Fibroblast of lung (primary cell): ENCODE results near the gene FAM193A. TPM values are rescaled to one million over a fixed set of nuclear protein-coding genes. Genes with fewer than 3 reads are reported as not detected.
"Not testable (repeated sequence)": the region's sequence is repeated elsewhere in the genome, so short reads cannot be mapped to it uniquely, and the experiment has no call there.

Experiments
- DNase-seq, 2 donors: peaks; one replicate each; pipeline versions ENCODE4 v3.0.0 to v3.0.0-alpha.2; 2010; ENCODE audit warnings: low read depth in 2 of 2
- H2AFZ ChIP-seq: 2 replicates; pipeline ENCODE4 v1.5.1; 2012; ENCODE audit warnings: low read length, control low read depth, inconsistent platforms
- H3K27ac ChIP-seq: 2 replicates; pipeline ENCODE4 v1.5.1; 2011; ENCODE audit warnings: low read length, control low read depth; ENCODE audit not compliant: insufficient read depth
- H3K27me3 ChIP-seq: 2 replicates; pipeline ENCODE4 v1.5.1; 2011; ENCODE audit warnings: mild to moderate bottlenecking, low read length; ENCODE audit not compliant: control insufficient read depth, insufficient read depth
- H3K36me3 ChIP-seq: 2 replicates; pipeline ENCODE4 v1.5.1; 2011; ENCODE audit warnings: low read length; ENCODE audit not compliant: control insufficient read depth, insufficient read depth
- H3K4me1 ChIP-seq: 2 replicates; pipeline ENCODE4 v1.5.1; 2011; ENCODE audit warnings: low read length; ENCODE audit not compliant: control insufficient read depth, insufficient read depth; ENCODE audit errors: extremely low read depth
- H3K4me2 ChIP-seq: 2 replicates; pipeline ENCODE4 v1.5.1; 2011; ENCODE audit warnings: low read length, control low read depth; ENCODE audit not compliant: insufficient read depth; ENCODE audit errors: extremely low read depth
- H3K4me3 ChIP-seq, 4 experiments: fragments of 200-600 bp in 1 of 4; sonication (generic) in 1 of 4; replicated peaks in 1 of 4; 2 replicates each; pipeline ENCODE4 v1.5.1; 2011 to 2016; ENCODE audit warnings: low read length in 4 of 4, low read depth in 3 of 4, mild to moderate bottlenecking in 3 of 4, control low read depth in 2 of 4, inconsistent platforms in 1 of 4, mixed read lengths in 1 of 4; ENCODE audit not compliant: insufficient read depth in 1 of 4; ENCODE audit errors: control extremely low read depth in 1 of 4
- H3K79me2 ChIP-seq: 2 replicates; pipeline ENCODE4 v1.5.1; 2012; ENCODE audit warnings: mild to moderate bottlenecking, low read length, inconsistent platforms; ENCODE audit not compliant: control insufficient read depth, insufficient read depth
- H3K9ac ChIP-seq: 2 replicates; pipeline ENCODE4 v1.5.1; 2011; ENCODE audit warnings: mild to moderate bottlenecking, low read length, control low read depth; ENCODE audit not compliant: insufficient read depth
- H3K9me3 ChIP-seq: 2 replicates; pipeline ENCODE4 v1.5.1; 2012; ENCODE audit warnings: low read depth, low read length; ENCODE audit not compliant: control insufficient read depth, insufficient read depth
- H4K20me1 ChIP-seq: 2 replicates; pipeline ENCODE4 v1.5.1; 2011; ENCODE audit warnings: low read length; ENCODE audit not compliant: control insufficient read depth, insufficient read depth; ENCODE audit errors: extremely low read depth
- EZH2 ChIP-seq: IDR thresholded peaks from 2 replicates; pipeline ENCODE4 v1.5.1; 2012; ENCODE audit warnings: low read length, control low read depth, mild to moderate bottlenecking; ENCODE audit errors: missing control alignments
- polyA plus RNA-seq, 2 donors: library from polyadenylated mRNA; depleted of rRNA in 1 of 2; stranded (reverse) in 1 of 2; unstranded in 1 of 2; fragments of >200 nt; gene quantifications; 2 replicates each; pipeline ENCODE4 v1.2.1, GENCODE V29; 2011 to 2012; ENCODE audit warnings: missing spikeins in 1 of 2
- total RNA-seq: library from RNA; depleted of rRNA; stranded (reverse); fragments of >200 nt; gene quantifications from 2 replicates; pipeline ENCODE4 v1.2.1, GENCODE V29; 2014
- TF ChIP-seq, protein P1 (sequence below), 2 donors: IDR thresholded peaks in 1 of 2; conservative IDR thresholded peaks in 1 of 2; 1 replicate in 1 of 2; 2 replicates in 1 of 2; pipeline ENCODE4 v1.5.1; 2011 to 2012; ENCODE audit warnings: low read length in 2 of 2, control low read depth in 1 of 2, inconsistent platforms in 1 of 2, low read depth in 1 of 2, mild to moderate bottlenecking in 1 of 2

FAM193A gene
- total and polyA plus RNA-seq, 2 donors (not counting 1 experiment from before 2014, with no cell fraction given): 5.6 to 10.9 TPM

DNA sequence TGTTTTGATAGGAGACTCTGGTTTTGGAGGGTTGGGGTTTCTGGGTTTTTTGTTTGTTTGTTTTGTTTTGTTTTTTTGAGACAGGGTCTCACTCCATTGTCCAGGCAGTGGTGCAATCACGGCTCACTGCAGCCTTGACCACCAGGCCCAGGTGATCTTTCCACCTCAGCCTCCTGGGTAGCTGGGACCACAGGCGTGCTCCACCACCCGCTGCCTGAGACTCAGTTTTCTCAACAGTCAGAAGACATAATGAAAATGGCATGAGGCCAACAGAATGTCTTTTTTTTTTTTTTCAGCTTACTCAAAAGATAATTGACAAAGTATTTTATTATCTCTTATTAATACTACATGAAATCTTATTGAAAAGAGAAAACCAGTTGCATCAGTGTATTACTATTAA, 187.3 kb downstream of the FAM193A start:
- H3K4me2 ChIP-seq: no peak overlapping the region
- H3K79me2 ChIP-seq: no peaks in the 10 kb centered on the region
- DNase-seq: no peak
- no peaks in the 10 kb centered on the region for H3K27me3 ChIP-seq
- no peaks in the 10 kb centered on the region for H3K4me1 ChIP-seq
- no peak overlapping the region for H3K27ac ChIP-seq
- no peaks in the 10 kb centered on the region for H3K9me3 ChIP-seq
- TF ChIP-seq EZH2: no peak
- TF ChIP-seq, protein P1, sequence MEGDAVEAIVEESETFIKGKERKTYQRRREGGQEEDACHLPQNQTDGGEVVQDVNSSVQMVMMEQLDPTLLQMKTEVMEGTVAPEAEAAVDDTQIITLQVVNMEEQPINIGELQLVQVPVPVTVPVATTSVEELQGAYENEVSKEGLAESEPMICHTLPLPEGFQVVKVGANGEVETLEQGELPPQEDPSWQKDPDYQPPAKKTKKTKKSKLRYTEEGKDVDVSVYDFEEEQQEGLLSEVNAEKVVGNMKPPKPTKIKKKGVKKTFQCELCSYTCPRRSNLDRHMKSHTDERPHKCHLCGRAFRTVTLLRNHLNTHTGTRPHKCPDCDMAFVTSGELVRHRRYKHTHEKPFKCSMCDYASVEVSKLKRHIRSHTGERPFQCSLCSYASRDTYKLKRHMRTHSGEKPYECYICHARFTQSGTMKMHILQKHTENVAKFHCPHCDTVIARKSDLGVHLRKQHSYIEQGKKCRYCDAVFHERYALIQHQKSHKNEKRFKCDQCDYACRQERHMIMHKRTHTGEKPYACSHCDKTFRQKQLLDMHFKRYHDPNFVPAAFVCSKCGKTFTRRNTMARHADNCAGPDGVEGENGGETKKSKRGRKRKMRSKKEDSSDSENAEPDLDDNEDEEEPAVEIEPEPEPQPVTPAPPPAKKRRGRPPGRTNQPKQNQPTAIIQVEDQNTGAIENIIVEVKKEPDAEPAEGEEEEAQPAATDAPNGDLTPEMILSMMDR (conservative IDR thresholded peaks at IDR 0.05 in 1 of 2, IDR thresholded peaks at IDR 0.05 in 1 of 2; ENCODE audit: low read depth in 1 of 2, low read length in 2 of 2): no peak
- H4K20me1 ChIP-seq: no peaks in the 10 kb centered on the region
- H2AFZ ChIP-seq: no peak overlapping the region
- H3K4me3 ChIP-seq: no peak overlapping the region
- no peak overlapping the region for H3K9ac ChIP-seq
- H3K36me3 ChIP-seq: peaks cover 7% of the 10 kb centered on the region

DNA sequence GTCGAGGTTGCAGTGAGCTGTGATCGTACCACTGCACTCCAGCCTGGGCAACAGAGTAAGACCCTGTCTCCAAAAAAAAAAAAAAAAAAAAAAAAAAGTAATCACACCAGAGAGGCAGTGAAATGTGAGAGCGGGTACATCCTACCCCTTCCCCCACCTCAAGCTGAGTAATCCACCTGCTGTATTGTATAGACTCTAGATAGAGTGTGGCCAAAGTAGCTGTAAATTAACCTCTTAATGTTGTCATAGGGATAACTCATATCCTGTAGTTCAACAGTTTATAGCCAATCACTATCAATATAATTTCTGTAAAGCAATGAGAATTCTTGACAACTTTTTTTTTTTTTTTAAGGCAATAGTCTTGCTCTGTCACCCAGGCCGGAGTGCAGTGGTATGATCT, 188.9 kb downstream of the FAM193A start:
- Histone ChIP-seq H3K9ac (no peak overlapping the region), H3K27ac (no peak overlapping the region), H4K20me1 (no peaks in the 10 kb centered on the region), H3K36me3 (peaks cover 9% of the 10 kb centered on the region), H3K4me2 (no peak overlapping the region), H3K27me3 (no peaks in the 10 kb centered on the region), H3K4me3 (no peak overlapping the region), H3K9me3 (no peaks in the 10 kb centered on the region), H2AFZ (no peak overlapping the region), H3K4me1 (no peaks in the 10 kb centered on the region), H3K79me2 (no peaks in the 10 kb centered on the region)
- DNase-seq: no peak
- TF ChIP-seq, protein P1 (conservative IDR thresholded peaks at IDR 0.05 in 1 of 2, IDR thresholded peaks at IDR 0.05 in 1 of 2; ENCODE audit: low read depth in 1 of 2, low read length in 2 of 2): no peak
- TF ChIP-seq EZH2: no peak

DNA sequence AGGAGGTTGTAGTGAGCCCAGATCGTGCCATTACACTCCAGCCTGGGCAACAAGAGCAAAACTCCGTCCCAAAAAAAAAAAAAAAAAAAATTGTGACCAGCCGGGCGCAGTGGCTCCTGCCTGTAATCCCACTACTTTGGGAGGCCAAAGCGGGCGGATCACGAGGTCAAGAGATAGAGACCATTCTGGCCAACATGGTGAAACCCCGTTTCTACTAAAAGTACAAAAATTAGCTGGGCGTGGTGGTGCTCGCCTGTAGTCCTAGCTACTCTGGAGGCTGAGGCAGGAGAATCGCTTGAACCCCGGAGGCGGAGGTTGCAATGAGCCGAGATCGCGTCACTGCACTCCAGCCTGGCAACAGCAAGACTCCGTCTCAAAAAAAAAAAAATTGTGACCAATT, 190.4 kb downstream of the FAM193A start:
- not testable (repeated sequence) for H3K4me3 ChIP-seq, H3K9me3 ChIP-seq, H3K4me1 ChIP-seq, H3K27me3 ChIP-seq, H3K27ac ChIP-seq, H4K20me1 ChIP-seq, H2AFZ ChIP-seq, H3K36me3 ChIP-seq, H3K79me2 ChIP-seq, H3K4me2 ChIP-seq, DNase-seq, H3K9ac ChIP-seq
